ENCODE results near the gene MTRR. TPM values are rescaled to one million over a fixed set of nuclear protein-coding genes. Genes with fewer than 3 reads are reported as not detected.
"Not testable (repeated sequence)": the region's sequence is repeated elsewhere in the genome, so short reads cannot be mapped to it uniquely, and the experiment has no call there.

The MTRR gene
- total and polyA plus RNA-seq, 4 donors, result 30.2 to 37.2 (median 36.8) TPM

GRCh38 chr5:7904170-7904569, 35.2 kb downstream of the MTRR start:
- peaks cover 10% of the 10 kb centered on the region for H3K36me3 ChIP-seq (ENCODE audit: control insufficient read depth, insufficient read depth, low read length)
- DNase-seq (ENCODE audit: low read depth in 4 of 6, low spot score in 6 of 6), result no peak
- no peaks in the 10 kb centered on the region for H3K4me1 ChIP-seq (ENCODE audit: control insufficient read depth, insufficient read depth, low read length)
- no peak overlapping the region for H3K4me3 ChIP-seq (ENCODE audit: low read depth, low read length)
- peaks cover 2% of the 10 kb centered on the region for H3K9me3 ChIP-seq (ENCODE audit: control insufficient read depth, insufficient read depth, low read length)
- no peaks in the 10 kb centered on the region for H3K27me3 ChIP-seq (ENCODE audit: control insufficient read depth, insufficient read depth, low read length)
- WGBS (ENCODE audit: insufficient coverage), result no CpG with 5 or more reads among the region's 2 CpGs
- no peak overlapping the region for H3K27ac ChIP-seq (ENCODE audit: low read depth, low read length)

DNA sequence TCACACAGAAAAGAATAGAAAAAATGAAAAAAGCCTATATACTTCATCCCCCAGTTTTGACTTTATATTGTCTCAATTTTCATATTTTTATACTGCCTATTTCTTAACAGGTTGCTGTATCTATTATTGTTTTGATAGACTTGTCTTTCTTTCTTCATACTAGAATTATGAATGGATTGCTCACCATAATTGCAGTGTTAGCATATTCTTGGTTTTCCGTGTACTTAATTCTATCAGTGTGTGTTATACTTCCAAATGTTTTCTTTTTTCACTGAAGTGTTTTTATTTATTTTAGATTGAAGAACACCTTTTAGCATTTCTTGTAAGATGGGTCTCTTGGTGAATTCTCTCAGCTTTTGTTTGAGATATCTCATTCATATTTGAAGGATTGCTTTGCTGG, 38.7 kb downstream of the MTRR start:
- WGBS (ENCODE audit: insufficient coverage), result no CpG with 5 or more reads among the region's 1 CpG
- no peak overlapping the region for H3K4me3 ChIP-seq (ENCODE audit: low read depth, low read length)
- H3K36me3 ChIP-seq (ENCODE audit: control insufficient read depth, insufficient read depth, low read length), result peaks cover under 1% of the 10 kb centered on the region
- H3K9me3 ChIP-seq (ENCODE audit: control insufficient read depth, insufficient read depth, low read length), result peaks cover 6% of the 10 kb centered on the region
- H3K27ac ChIP-seq (ENCODE audit: low read depth, low read length), result no peak overlapping the region
- H3K4me1 ChIP-seq (ENCODE audit: control insufficient read depth, insufficient read depth, low read length), result no peaks in the 10 kb centered on the region
- no peak for DNase-seq (ENCODE audit: low read depth in 4 of 6, low spot score in 6 of 6)
- no peaks in the 10 kb centered on the region for H3K27me3 ChIP-seq (ENCODE audit: control insufficient read depth, insufficient read depth, low read length)

- WGBS (ENCODE audit: insufficient coverage), result no CpG with 5 or more reads among the region's 1 CpG
- H3K9me3 ChIP-seq (ENCODE audit: control insufficient read depth, insufficient read depth, low read length), result peaks cover 6% of the 10 kb centered on the region
- H3K4me1 ChIP-seq (ENCODE audit: control insufficient read depth, insufficient read depth, low read length), result no peaks in the 10 kb centered on the region
- no peak overlapping the region for H3K4me3 ChIP-seq (ENCODE audit: low read depth, low read length)
- no peak for DNase-seq (ENCODE audit: low read depth in 4 of 6, low spot score in 6 of 6)
- H3K36me3 ChIP-seq (ENCODE audit: control insufficient read depth, insufficient read depth, low read length), result no peaks in the 10 kb centered on the region
- no peak overlapping the region for H3K27ac ChIP-seq (ENCODE audit: low read depth, low read length)
- no peaks in the 10 kb centered on the region for H3K27me3 ChIP-seq (ENCODE audit: control insufficient read depth, insufficient read depth, low read length)
Observed at GRCh38 chr5:7908317-7908716, 39.4 kb downstream of the MTRR start.

GRCh38 chr5:7910738-7911428, 41.9 kb downstream of the MTRR start:
- H3K4me1 ChIP-seq (ENCODE audit: control insufficient read depth, insufficient read depth, low read length), result no peaks in the 10 kb centered on the region
- H3K9me3 ChIP-seq (ENCODE audit: control insufficient read depth, insufficient read depth, low read length), result peaks cover 6% of the 10 kb centered on the region
- peak in 2 of 6 donors; percentile 18 to 38 for DNase-seq (ENCODE audit: low read depth in 4 of 6, low spot score in 6 of 6)
- H3K27ac ChIP-seq (ENCODE audit: low read depth, low read length), result no peak overlapping the region
- WGBS (ENCODE audit: insufficient coverage), result no CpG with 5 or more reads among the region's 2 CpGs
- H3K36me3 ChIP-seq (ENCODE audit: control insufficient read depth, insufficient read depth, low read length), result no peaks in the 10 kb centered on the region
- no peak overlapping the region for H3K4me3 ChIP-seq (ENCODE audit: low read depth, low read length)
- no peaks in the 10 kb centered on the region for H3K27me3 ChIP-seq (ENCODE audit: control insufficient read depth, insufficient read depth, low read length)

- not testable (repeated sequence) for H3K27me3 ChIP-seq (ENCODE audit: control insufficient read depth, insufficient read depth, low read length); DNase-seq (ENCODE audit: low read depth in 4 of 6, low spot score in 6 of 6); H3K4me1 ChIP-seq (ENCODE audit: control insufficient read depth, insufficient read depth, low read length); H3K27ac ChIP-seq (ENCODE audit: low read depth, low read length); H3K4me3 ChIP-seq (ENCODE audit: low read depth, low read length); H3K9me3 ChIP-seq (ENCODE audit: control insufficient read depth, insufficient read depth, low read length); H3K36me3 ChIP-seq (ENCODE audit: control insufficient read depth, insufficient read depth, low read length)
- WGBS (ENCODE audit: insufficient coverage), result 93% methylated on average over 3 of the region's 3 CpGs
Observed at GRCh38 chr5:7911429-7911771, 42.5 kb downstream of the MTRR start.

GRCh38 chr5:7916171-7916804, 47.3 kb downstream of the MTRR start:
- DNase-seq (ENCODE audit: low read depth in 4 of 6, low spot score in 6 of 6), result no peak
- no peak overlapping the region for H3K4me3 ChIP-seq (ENCODE audit: low read depth, low read length)
- peaks cover 4% of the 10 kb centered on the region for H3K9me3 ChIP-seq (ENCODE audit: control insufficient read depth, insufficient read depth, low read length)
- H3K36me3 ChIP-seq (ENCODE audit: control insufficient read depth, insufficient read depth, low read length), result no peaks in the 10 kb centered on the region
- no peak overlapping the region for H3K27ac ChIP-seq (ENCODE audit: low read depth, low read length)
- WGBS (ENCODE audit: insufficient coverage), result 100% methylated on average over 1 of the region's 6 CpGs
- H3K4me1 ChIP-seq (ENCODE audit: control insufficient read depth, insufficient read depth, low read length), result no peaks in the 10 kb centered on the region
- no peaks in the 10 kb centered on the region for H3K27me3 ChIP-seq (ENCODE audit: control insufficient read depth, insufficient read depth, low read length)

- no CpG with 5 or more reads among the region's 5 CpGs for WGBS (ENCODE audit: insufficient coverage)
- peaks cover under 1% of the 10 kb centered on the region for H3K9me3 ChIP-seq (ENCODE audit: control insufficient read depth, insufficient read depth, low read length)
- no peak for DNase-seq (ENCODE audit: low read depth in 4 of 6, low spot score in 6 of 6)
- H3K36me3 ChIP-seq (ENCODE audit: control insufficient read depth, insufficient read depth, low read length), result no peaks in the 10 kb centered on the region
- no peaks in the 10 kb centered on the region for H3K4me1 ChIP-seq (ENCODE audit: control insufficient read depth, insufficient read depth, low read length)
- no peak overlapping the region for H3K4me3 ChIP-seq (ENCODE audit: low read depth, low read length)
- no peak overlapping the region for H3K27ac ChIP-seq (ENCODE audit: low read depth, low read length)
- H3K27me3 ChIP-seq (ENCODE audit: control insufficient read depth, insufficient read depth, low read length), result no peaks in the 10 kb centered on the region
Observed at GRCh38 chr5:7917130-7918123, 48.5 kb downstream of the MTRR start.

DNA sequence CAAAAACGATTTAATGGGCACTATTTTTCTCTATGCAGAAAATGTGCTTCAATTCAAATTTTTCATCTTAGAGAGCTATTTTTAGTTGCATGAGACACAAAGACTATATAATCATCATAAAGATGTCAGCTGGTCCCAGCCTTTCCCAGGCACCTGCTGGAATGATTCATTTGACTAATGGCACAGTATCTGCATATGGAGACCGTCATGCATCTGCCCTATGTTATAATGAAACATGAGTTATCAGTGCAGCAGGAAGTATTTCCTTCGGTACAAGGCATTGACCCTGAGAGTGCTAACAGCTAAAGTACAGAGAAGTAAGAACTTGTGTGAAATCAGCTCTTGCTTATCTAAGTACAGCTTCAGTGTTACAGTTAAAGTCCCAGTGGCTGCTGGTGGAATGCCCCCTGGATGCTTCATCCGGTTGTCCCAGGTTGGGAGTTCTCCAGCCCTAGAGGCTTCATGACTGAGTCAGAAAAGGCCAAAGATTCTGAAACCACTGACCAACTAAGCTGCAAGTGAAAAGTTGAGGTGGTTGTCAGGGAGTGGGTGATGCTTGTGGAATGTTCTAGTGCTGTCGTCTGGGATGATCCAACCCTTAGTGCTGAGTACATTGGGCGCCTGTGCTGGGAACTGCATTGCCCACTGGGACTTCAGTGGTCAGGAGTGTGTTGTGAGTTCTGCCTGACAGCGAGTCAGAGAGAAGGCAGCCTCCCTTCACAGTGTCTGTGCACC, 57.2 kb downstream of the MTRR start:
- no peaks in the 10 kb centered on the region for H3K36me3 ChIP-seq (ENCODE audit: control insufficient read depth, insufficient read depth, low read length)
- peaks cover 11% of the 10 kb centered on the region for H3K4me1 ChIP-seq (ENCODE audit: control insufficient read depth, insufficient read depth, low read length)
- no peaks in the 10 kb centered on the region for H3K27me3 ChIP-seq (ENCODE audit: control insufficient read depth, insufficient read depth, low read length)
- H3K27ac ChIP-seq (ENCODE audit: low read depth, low read length), result no peak overlapping the region
- no peaks in the 10 kb centered on the region for H3K9me3 ChIP-seq (ENCODE audit: control insufficient read depth, insufficient read depth, low read length)
- WGBS (ENCODE audit: insufficient coverage), result 93% methylated on average over 6 of the region's 7 CpGs
- H3K4me3 ChIP-seq (ENCODE audit: low read depth, low read length), result no peak overlapping the region
- DNase-seq (ENCODE audit: low read depth in 4 of 6, low spot score in 6 of 6), result no peak

- DNase-seq (ENCODE audit: low read depth in 4 of 6, low spot score in 6 of 6), result no peak
- 89% methylated on average over 6 of the region's 6 CpGs for WGBS (ENCODE audit: insufficient coverage)
- Histone ChIP-seq H3K36me3 (ENCODE audit: control insufficient read depth, insufficient read depth, low read length) (no peaks in the 10 kb centered on the region), H3K9me3 (ENCODE audit: control insufficient read depth, insufficient read depth, low read length) (no peaks in the 10 kb centered on the region), H3K27ac (ENCODE audit: low read depth, low read length) (no peak overlapping the region), H3K4me1 (ENCODE audit: control insufficient read depth, insufficient read depth, low read length) (peaks cover 11% of the 10 kb centered on the region), H3K4me3 (ENCODE audit: low read depth, low read length) (no peak overlapping the region), H3K27me3 (ENCODE audit: control insufficient read depth, insufficient read depth, low read length) (no peaks in the 10 kb centered on the region)
Observed at GRCh38 chr5:7926720-7927119, 57.8 kb downstream of the MTRR start.
